SK-N-DZ (cell line): ENCODE measurements around the gene STXBP5.

Experiments used
- DNase-seq: peaks from one replicate; pipeline ENCODE4 v3.0.0-alpha.2; 2015; ENCODE audit warnings: low spot score
- small RNA-seq, 2 experiments: library from RNA; depleted of rRNA; stranded (forward); fragments of <200 nt; gene quantifications; one replicate each; pipeline ENCODE3, GENCODE V24; 2014

The STXBP5 gene

DNA sequence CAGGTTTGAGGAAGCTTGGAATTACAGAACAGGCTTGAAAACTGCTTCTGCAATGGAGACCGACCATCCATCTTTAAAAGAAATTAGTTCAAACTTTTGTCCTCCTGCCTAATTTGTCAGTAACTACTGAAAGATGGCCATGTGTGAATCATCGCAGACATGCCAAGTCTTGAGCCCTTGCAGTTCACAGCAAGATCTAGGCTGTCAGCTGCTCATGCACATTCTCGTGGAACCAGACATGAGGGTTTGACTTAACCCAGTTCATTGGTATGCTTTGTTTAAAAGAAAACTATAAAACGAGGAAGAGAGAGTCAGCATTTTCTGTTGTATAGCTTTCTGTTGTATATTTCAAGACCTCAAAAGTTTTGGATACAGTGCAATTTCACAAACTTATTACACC lies 230.3 kb downstream of the STXBP5 start:
- DNase-seq, result no peak

DNA sequence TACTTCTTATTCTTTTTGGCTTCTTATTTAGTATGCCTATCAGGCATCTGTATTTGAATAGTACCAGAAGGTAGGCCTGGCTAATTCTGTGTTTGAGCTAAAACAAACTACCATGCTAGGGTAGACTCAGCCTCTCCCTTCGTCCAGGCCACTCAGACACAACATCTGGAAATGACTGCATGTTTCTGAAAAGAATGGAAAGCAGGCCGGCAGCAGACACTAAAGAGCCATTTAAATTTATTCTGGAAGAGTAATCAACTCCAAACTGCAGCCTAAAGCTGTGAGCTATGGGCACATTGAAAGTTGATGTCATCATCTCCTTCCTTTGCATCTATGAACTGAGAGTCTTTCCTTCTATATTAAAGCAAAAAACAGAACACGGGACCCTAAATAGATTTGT lies 233.4 kb downstream of the STXBP5 start:
- no peak for DNase-seq

DNA sequence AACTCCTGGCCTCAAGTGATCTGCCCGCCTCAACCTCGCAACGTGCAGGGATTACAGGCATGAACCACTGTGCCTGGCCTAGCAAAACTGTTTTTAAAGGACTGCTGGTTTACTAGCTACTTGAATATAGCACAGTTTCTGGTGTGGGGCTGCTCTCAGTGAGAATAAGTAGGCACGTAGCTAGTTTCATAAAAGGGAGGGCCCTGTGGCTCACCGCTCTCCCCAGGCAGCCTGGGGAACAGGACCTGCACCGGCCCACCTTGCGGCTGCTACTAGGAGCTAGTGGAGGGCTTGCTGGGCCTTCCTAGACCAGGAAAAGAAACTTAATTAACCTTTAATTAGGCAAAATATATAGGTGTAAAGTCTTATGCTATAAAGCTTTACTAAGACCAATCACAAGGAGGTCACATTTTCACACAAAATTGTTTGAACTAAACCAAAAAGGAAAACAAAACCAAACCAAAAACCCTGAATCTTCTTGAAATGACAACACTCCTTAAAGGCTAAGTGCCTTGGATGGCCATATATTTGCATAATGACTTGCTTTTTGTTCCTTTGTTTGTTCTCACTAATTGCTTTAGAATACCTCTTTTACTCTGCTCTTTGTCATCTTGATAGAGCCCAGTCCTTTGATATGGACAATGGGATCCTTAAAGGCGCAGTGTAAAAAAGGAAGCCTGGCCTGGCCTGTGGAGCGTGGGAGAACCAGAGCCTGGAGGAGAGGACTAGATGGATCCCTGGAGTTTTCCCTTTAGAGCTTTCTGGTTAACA lies 234.7 kb downstream of the STXBP5 start:
- no peak for DNase-seq

Small RNA genes lying within 50 kb of the gene (small RNA-seq; reads per million reads assigned to genes)
- gene AL355365.1, result 0 reads per million in 2 experiments
